ENCODE results near the gene FREY1. TPM values are rescaled to one million over a fixed set of nuclear protein-coding genes. Genes with fewer than 3 reads are reported as not detected.

FREY1 gene
- total RNA-seq, 4 donors from 2014 or later: 4.9 TPM; not detected in 3

GRCh38 chr11:45857961-45858474 is 49.1 kb downstream of the FREY1 start:
- Histone ChIP-seq H3K27ac (peak overlapping the region; percentile 27 to 80 (median 68)), H3K9me3 (no peaks in the 10 kb centered on the region), H3K36me3 (peaks cover 0 to 42% (median 0%) of the 10 kb centered on the region in 3 donors), H3K27me3 (no peaks in the 10 kb centered on the region), H3K4me3 (no peak overlapping the region), H3K4me1 (peaks cover 4 to 63% (median 6%) of the 10 kb centered on the region in 4 donors)
- TF ChIP-seq, protein P1, sequence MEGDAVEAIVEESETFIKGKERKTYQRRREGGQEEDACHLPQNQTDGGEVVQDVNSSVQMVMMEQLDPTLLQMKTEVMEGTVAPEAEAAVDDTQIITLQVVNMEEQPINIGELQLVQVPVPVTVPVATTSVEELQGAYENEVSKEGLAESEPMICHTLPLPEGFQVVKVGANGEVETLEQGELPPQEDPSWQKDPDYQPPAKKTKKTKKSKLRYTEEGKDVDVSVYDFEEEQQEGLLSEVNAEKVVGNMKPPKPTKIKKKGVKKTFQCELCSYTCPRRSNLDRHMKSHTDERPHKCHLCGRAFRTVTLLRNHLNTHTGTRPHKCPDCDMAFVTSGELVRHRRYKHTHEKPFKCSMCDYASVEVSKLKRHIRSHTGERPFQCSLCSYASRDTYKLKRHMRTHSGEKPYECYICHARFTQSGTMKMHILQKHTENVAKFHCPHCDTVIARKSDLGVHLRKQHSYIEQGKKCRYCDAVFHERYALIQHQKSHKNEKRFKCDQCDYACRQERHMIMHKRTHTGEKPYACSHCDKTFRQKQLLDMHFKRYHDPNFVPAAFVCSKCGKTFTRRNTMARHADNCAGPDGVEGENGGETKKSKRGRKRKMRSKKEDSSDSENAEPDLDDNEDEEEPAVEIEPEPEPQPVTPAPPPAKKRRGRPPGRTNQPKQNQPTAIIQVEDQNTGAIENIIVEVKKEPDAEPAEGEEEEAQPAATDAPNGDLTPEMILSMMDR (IDR thresholded peaks at IDR 0.05): no peak
- no peak for TF ChIP-seq POLR2A (IDR thresholded peaks at IDR 0.05)
- no peak for DNase-seq

Other genes starting within 250 kb of the FREY1 start
- gene CHST1, start 241.6 kb downstream of the FREY1 start, total RNA-seq: 10 to 100 TPM in 1 of 4 donors, 1 to 10 TPM in 2, under 1 TPM in 1; 0.53 to 11.6 (median 1.4) TPM
- gene SLC35C1, start 102.1 kb downstream of the FREY1 start, total RNA-seq: 10 to 100 TPM; 24.8 to 68.8 (median 62.0) TPM
- gene CRY2, start 59.8 kb downstream of the FREY1 start, total RNA-seq: 10 to 100 TPM; 37.7 to 67.6 (median 66.0) TPM
- 10 to 100 TPM in 1 of 4 donors, 1 to 10 TPM in 3; 1.1 to 17.3 (median 3.3) TPM for gene MAPK8IP1, start 21.6 kb downstream of the FREY1 start, total RNA-seq
- 10 to 100 TPM; 46.2 to 66.8 (median 63.0) TPM for gene PEX16, start 10.6 kb upstream of the FREY1 start, total RNA-seq
- gene LARGE2, start 15.4 kb upstream of the FREY1 start, total RNA-seq: 1 to 10 TPM in 2 of 4 donors, under 1 TPM in 1, not detected in 1; 0.83 to 1.6 (median 1.2) TPM
- 100 to 1,000 TPM in 1 of 4 donors, 10 to 100 TPM in 2, 1 to 10 TPM in 1; 8.9 to 118 (median 34.4) TPM for gene PHF21A, start 214.2 kb upstream of the FREY1 start, total RNA-seq

Data from Peyer's patch (tissue), 4 donors.